ENCODE measurements around the gene RTKN. TPM values are rescaled to one million over a fixed set of nuclear protein-coding genes. Genes with fewer than 3 reads are reported as not detected.

The RTKN gene
- total and polyA plus RNA-seq, 9 of the 15 experiments (the other 6 are each of a cell fraction or from before 2014, with no cell fraction given), result 0.14 to 6.9 (median 3.6) TPM

DNA sequence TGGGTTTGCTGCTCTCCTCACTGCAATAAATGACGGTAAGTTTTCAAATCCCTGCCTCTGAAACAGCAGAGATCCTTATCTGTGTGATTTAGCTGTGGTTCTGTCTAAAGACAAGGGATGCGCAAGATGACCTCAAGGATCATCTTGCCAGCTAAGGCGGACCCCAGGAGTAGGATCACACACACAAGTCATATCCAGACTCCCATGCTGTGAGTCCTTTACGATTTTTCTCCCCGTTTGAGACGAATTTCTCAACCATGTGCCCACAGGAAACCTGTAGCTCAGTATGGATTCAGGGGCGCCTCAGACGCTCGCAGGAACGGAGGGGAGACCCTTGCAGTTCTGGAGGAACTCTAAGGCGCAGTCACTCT is 50.5 kb downstream of the RTKN start (continued):
- TF ChIP-seq, protein P1, sequence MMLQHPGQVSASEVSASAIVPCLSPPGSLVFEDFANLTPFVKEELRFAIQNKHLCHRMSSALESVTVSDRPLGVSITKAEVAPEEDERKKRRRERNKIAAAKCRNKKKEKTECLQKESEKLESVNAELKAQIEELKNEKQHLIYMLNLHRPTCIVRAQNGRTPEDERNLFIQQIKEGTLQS (IDR thresholded peaks at IDR 0.05), result no peak
- TF ChIP-seq, protein P1 (CRISPR knock-in tag; conservative IDR thresholded peaks at IDR 0.05), result no peak
- TF ChIP-seq MEIS2 (IDR thresholded peaks at IDR 0.05; ENCODE audit: partially characterized antibody) (peak; percentile 59), SMARCE1 (IDR thresholded peaks at IDR 0.05) (peak; percentile 32; the same call in 1 of the 2 replicates), ESRRA (IDR thresholded peaks at IDR 0.05; ENCODE audit: borderline replicate concordance, low read depth) (peak; percentile 24; the same call in 1 of the 2 replicates), MECOM (CRISPR knock-in tag; IDR thresholded peaks at IDR 0.05) (peak; percentile 74), ZNF830 (CRISPR knock-in tag; IDR thresholded peaks at IDR 0.05) (no peak), PYGO2 (tag; IDR thresholded peaks at IDR 0.05) (no peak), NR2C2 (CRISPR knock-in tag; IDR thresholded peaks at IDR 0.05) (no peak), NR2C2 (tag; IDR thresholded peaks at IDR 0.05) (peak; percentile 25; the same call in 1 of the 2 replicates)

- ChIA-PET POLR2A (interaction anchor here (0.6 to 2.6 kb wide), 6 partner anchors 7 to 539 kb away, joined by 3 to 13 read pairs (median 4); partner anchors contain the start of gene DCTN1), CTCF (ENCODE audit: low intra/inter-chr PET ratio) (no interaction called here)
- WGBS (ENCODE audit: insufficient coverage, low coverage, missing lambda C conversion rate), result 61% methylated on average over 5 of the region's 5 CpGs
- H3K4me1 ChIP-seq (replicated peaks in 1 of 2; ENCODE audit: control insufficient read depth in 2 of 2, insufficient read depth in 2 of 2, low read length in 2 of 2), result peaks cover 3 to 17% of the 10 kb centered on the region in 2 experiments; a peak in 3 of 5 replicates
- H3K9me3 ChIP-seq (replicated peaks; ENCODE audit: control insufficient read depth, insufficient read depth, low read depth, low read length), result no peaks in the 10 kb centered on the region
- H2AFZ ChIP-seq (ENCODE audit: low read depth, low read length), result no peak overlapping the region
- no peak for ATAC-seq
- BruUV-seq (replicated peaks), result no TSS peak
- no peaks in the 10 kb centered on the region for H3K9me1 ChIP-seq (ENCODE audit: control insufficient read depth, insufficient read depth, low read length)
- 0 out of 2 replicates have a peak overlapping the region, but pooled peaks have one; percentile 66 for H3K4me3 ChIP-seq
- in situ Hi-C loops (cut with MboI), result no loop called here
- no peaks in the 10 kb centered on the region for H3K27me3 ChIP-seq (ENCODE audit: control insufficient read depth in 2 of 2, insufficient read depth in 2 of 2, low read length in 2 of 2)
- H3K9ac ChIP-seq (ENCODE audit: insufficient read depth in 1 of 2, low read depth in 2 of 2, low read length in 2 of 2), result no peak overlapping the region
- H3K36me3 ChIP-seq (ENCODE audit: control insufficient read depth, insufficient read depth, low read length), result peaks cover under 1% of the 10 kb centered on the region; the same call in 1 of the 3 replicates
- H3K79me2 ChIP-seq (ENCODE audit: control insufficient read depth, insufficient read depth, low read length), result peaks cover 26% of the 10 kb centered on the region
- no peak for DNase-seq (ENCODE audit: extremely low read depth in 1 of 4, low spot score in 3 of 4)
- H3K27ac ChIP-seq (ENCODE audit: extremely low read depth, low read depth, low read length), result no peak overlapping the region
- intact Hi-C loops (cut with micrococcal nuclease), result loop anchor here (5.0 to 10.0 kb wide), 3 partner anchors 123 to 566 kb away; partner anchors contain the start of gene STAMBP
- no peak for FAIRE-seq
- H3K4me2 ChIP-seq (ENCODE audit: insufficient read depth, low read length), result no peak overlapping the region; the same call in 1 of the 2 replicates
- H4K20me1 ChIP-seq (replicated peaks; ENCODE audit: control insufficient read depth, insufficient read depth, low read length), result 0 out of 2 replicates have a peak, but pooled peaks cover 3% of the 10 kb centered on the region
- TF ChIP-seq ZNF75A (CRISPR knock-in tag; IDR thresholded peaks at IDR 0.05) (no peak), GABPB2 (CRISPR knock-in tag; conservative IDR thresholded peaks at IDR 0.05) (no peak), HLTF (IDR thresholded peaks at IDR 0.05) (no peak), ZZZ3 (IDR thresholded peaks at IDR 0.05) (no peak), ZNF707 (CRISPR knock-in tag; conservative IDR thresholded peaks at IDR 0.05) (no peak), ZBTB5 (IDR thresholded peaks at IDR 0.05) (no peak), ZFP30 (CRISPR knock-in tag; IDR thresholded peaks at IDR 0.05; ENCODE audit: borderline replicate concordance) (no peak), MECOM (CRISPR knock-in tag; IDR thresholded peaks at IDR 0.05) (no peak), HDAC3 (IDR thresholded peaks at IDR 0.05; ENCODE audit: borderline replicate concordance, partially characterized antibody) (no peak)
- TF ChIP-seq, protein P2, sequence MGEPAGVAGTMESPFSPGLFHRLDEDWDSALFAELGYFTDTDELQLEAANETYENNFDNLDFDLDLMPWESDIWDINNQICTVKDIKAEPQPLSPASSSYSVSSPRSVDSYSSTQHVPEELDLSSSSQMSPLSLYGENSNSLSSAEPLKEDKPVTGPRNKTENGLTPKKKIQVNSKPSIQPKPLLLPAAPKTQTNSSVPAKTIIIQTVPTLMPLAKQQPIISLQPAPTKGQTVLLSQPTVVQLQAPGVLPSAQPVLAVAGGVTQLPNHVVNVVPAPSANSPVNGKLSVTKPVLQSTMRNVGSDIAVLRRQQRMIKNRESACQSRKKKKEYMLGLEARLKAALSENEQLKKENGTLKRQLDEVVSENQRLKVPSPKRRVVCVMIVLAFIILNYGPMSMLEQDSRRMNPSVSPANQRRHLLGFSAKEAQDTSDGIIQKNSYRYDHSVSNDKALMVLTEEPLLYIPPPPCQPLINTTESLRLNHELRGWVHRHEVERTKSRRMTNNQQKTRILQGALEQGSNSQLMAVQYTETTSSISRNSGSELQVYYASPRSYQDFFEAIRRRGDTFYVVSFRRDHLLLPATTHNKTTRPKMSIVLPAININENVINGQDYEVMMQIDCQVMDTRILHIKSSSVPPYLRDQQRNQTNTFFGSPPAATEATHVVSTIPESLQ (CRISPR knock-in tag; IDR thresholded peaks at IDR 0.05), result no peak
Observed at GRCh38 chr2:74390606-74391005, 51.1 kb downstream of the RTKN start.

Measured in K562 (cell line).